ENCODE data around the gene CASP8AP2.

Gene CASP8AP2

DNA sequence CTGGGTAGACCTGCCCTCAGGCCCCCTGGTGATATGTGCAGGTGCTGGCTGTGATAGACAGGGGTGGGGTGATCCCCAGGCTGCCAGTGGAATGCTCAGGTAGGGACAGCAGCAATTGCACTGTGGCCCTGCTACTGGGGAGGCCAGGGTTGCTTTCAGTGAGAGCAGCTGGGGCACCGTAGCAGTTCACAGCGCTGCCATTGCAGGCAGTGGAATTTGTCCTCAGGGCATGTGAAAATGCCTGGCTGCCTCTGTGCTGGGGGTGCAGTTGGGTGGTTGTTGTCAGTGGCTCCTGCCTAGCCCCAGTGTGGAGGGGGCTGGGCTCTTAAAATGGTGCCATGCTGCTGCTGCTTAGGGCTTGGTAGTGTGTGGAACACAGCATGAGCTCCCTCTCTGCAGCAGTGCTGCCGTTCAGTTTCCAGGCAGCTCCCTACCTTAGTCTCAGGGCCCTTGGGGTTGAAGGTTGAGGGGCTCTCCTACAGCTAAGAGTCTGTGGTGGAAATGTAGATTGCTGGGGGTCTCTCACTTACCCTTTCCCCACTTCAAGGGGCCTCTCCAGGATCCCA lies 88.2 kb downstream of the CASP8AP2 start:
- no peak overlapping the region for H3K27ac ChIP-seq (ENCODE audit: low read depth, low read length)
- no peaks in the 10 kb centered on the region for H3K27me3 ChIP-seq (ENCODE audit: control insufficient read depth, insufficient read depth, low read length)
- no peak overlapping the region for H3K9ac ChIP-seq (ENCODE audit: low read depth, low read length)
- H3K9me3 ChIP-seq (ENCODE audit: control insufficient read depth, insufficient read depth, low read length), result no peaks in the 10 kb centered on the region
- no peaks in the 10 kb centered on the region for H3K36me3 ChIP-seq (ENCODE audit: control insufficient read depth, insufficient read depth, low read length)
- H3K4me1 ChIP-seq (ENCODE audit: control insufficient read depth, insufficient read depth, low read length), result no peaks in the 10 kb centered on the region
- H3K4me3 ChIP-seq (ENCODE audit: low read depth, low read length), result no peak overlapping the region
